HAP-1 (cell line): Measurements from ENCODE around the gene UNK.

ENCODE experiments used
- DNase-seq, 2 experiments: peaks; one replicate each; pipeline ENCODE4 v3.0.0-alpha.2; 2016 to 2020; ENCODE audit warnings: low spot score in 2 of 2
- H3K27me3 ChIP-seq: fragments of 250-450 bp; sonication (Bioruptor Pico); 2 replicates; pipeline ENCODE4 v1.5.1; 2020; ENCODE audit warnings: low read depth, mild to moderate bottlenecking, moderate library complexity
- H3K36me3 ChIP-seq: fragments of 250-450 bp; sonication (Bioruptor Pico); replicated peaks from 2 replicates; pipeline ENCODE4 v1.5.1; 2020; ENCODE audit warnings: mild to moderate bottlenecking
- H3K4me1 ChIP-seq: fragments of 250-450 bp; sonication (Bioruptor Pico); 2 replicates; pipeline ENCODE4 v1.5.1; 2020; ENCODE audit warnings: mild to moderate bottlenecking
- H3K4me3 ChIP-seq: fragments of 250-450 bp; sonication (Bioruptor Pico); 2 replicates; pipeline ENCODE4 v1.5.1; 2020; ENCODE audit warnings: mild to moderate bottlenecking, moderate library complexity
- H3K9me3 ChIP-seq: fragments of 250-450 bp; sonication (Bioruptor Pico); 2 replicates; pipeline ENCODE4 v1.5.1; 2020; ENCODE audit warnings: mild to moderate bottlenecking, moderate library complexity
- in situ Hi-C: fragments of 300-500 bp; cut with MboI; formaldehyde crosslinking; loops from 3 replicates; pipeline ENCODE4 v1.14.3; 2020; ENCODE audit warnings: low sequenced_read_pairs, inconsistent platforms, mixed read lengths

Gene UNK

DNA sequence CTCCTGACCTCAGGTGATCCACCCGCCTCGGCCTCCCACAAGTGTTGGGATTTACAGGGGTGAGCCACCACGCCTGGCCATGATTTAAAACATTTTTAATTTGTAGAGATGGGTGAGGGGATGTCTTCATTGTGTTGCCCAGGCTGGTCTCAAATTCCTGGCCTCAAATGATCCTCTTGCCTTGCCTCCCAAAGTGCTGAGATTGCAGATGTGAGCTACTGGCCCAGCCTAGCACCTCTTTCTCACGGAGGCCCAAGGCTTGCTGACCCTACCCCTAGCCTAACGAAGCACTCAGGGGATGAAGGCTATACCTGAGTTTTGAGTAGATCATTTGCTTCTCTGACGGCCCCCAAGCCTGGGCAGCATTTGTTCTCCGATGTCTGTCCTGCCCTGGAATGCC lies 26.6 kb downstream of the UNK start:
- in situ Hi-C loops, result no loop called here
- H3K9me3 ChIP-seq, result no peaks in the 10 kb centered on the region
- H3K36me3 ChIP-seq, result peaks cover 57% of the 10 kb centered on the region
- H3K27me3 ChIP-seq, result no peaks in the 10 kb centered on the region
- DNase-seq, result no peak
- H3K4me1 ChIP-seq, result no peaks in the 10 kb centered on the region; the same call in 1 of the 2 replicates
- no peak overlapping the region for H3K4me3 ChIP-seq

DNA sequence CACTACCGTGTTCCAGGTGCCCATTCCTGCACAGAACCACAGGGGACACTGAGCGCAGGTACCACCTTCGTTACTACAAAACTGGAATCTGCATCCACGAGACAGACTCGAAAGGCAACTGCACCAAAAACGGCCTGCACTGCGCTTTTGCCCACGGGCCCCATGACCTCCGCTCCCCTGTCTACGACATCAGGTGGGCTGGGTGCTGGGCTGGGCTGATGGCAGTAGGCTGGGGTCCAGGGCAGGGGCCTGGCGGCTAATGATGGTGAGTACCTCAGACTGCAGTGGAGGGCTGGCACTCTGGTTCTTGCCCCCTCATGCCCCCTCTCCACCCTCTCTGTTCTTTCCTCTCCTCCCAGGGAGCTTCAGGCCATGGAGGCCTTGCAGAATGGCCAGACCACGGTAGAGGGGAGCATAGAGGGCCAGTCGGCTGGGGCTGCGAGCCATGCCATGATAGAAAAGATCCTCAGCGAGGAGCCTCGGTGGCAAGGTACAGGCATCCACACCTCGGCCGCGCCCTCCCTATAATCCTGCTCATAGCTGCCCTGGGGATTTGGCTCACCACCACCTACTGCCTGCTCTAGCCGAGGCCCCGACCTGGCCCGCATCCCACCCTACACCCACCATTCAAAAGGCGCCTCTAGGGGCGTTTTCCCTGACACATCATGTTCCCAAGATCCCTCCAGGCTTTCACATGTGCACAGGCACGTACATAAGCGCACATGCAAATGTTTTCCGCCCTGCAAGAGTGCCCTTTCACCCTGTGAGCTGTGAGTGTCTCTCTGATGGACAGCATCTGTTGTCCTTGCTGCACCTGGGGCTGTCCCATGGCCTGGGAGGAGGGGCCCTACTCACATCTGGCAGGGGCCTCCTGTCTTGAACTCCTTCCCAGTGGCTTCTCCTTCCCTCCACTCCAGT lies 27.7 kb downstream of the UNK start:
- Histone ChIP-seq H3K4me3 (no peak overlapping the region), H3K4me1 (no peaks in the 10 kb centered on the region; the same call in 1 of the 2 replicates), H3K36me3 (peaks cover 64% of the 10 kb centered on the region), H3K9me3 (no peaks in the 10 kb centered on the region), H3K27me3 (no peaks in the 10 kb centered on the region)
- DNase-seq, result no peak
- in situ Hi-C loops, result no loop called here

DNA sequence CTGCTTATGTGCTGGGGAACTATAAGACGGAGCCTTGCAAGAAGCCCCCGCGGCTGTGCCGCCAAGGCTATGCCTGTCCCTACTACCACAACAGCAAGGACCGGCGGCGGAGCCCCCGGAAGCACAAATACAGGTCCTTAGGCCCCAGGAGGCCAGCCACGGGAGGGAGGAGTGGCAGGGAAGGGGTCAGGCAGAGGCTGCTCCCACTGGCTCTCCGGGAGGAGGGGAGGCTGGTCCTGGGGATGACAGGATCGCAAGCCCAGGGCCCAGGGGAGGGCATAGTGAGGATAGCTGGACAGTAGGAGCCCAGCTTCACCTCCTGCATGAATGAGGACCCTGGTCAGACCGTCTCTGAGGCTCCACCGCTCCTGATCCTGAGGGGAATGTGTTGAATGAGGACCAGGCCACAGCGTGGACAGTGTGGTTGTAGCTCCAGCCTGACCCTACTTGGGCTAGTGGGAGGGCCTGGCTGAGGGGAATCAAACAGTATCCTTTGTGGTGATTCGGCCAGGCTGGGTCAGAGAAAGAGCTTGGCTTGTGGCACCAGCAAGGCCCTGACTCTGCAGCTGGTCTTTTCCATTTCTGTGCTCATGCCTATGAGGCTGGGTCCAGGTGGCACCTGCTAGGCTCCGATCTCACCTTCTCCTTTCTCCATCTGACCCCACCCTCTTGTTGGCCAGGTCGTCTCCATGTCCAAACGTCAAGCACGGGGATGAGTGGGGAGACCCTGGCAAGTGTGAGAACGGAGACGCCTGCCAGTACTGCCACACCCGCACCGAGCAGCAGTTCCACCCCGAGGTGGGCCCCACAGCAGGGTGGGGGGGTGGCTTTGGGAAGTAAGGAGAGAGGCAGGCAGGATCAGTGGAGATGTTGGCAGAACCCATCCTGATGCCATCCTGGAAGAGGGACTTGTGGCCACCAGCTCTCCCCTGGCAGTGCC lies 28.7 kb downstream of the UNK start:
- Histone ChIP-seq H3K4me3 (no peak overlapping the region), H3K27me3 (no peaks in the 10 kb centered on the region), H3K9me3 (no peaks in the 10 kb centered on the region), H3K36me3 (peaks cover 70% of the 10 kb centered on the region), H3K4me1 (no peaks in the 10 kb centered on the region; the same call in 1 of the 2 replicates)
- DNase-seq, result no peak
- in situ Hi-C loops, result no loop called here

DNA sequence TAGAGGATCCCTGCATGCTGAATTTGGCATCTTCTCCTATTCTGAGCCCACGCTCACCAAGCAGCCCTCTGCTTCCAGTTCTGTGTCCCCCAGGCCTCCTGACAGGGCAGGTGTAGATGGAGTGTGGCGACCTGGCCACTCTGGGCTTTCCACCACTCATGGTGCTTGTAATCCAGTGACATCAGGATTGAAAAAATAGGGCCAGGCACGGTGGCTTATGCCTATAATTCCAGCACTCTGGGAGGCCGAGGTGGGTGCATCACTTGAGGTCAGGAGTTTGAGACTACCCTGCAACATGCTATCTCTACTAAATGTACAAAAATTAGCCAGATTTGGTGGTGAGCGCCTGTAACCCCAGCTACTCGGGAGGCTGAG lies 29.4 kb downstream of the UNK start:
- H3K27me3 ChIP-seq, result no peaks in the 10 kb centered on the region

DNA sequence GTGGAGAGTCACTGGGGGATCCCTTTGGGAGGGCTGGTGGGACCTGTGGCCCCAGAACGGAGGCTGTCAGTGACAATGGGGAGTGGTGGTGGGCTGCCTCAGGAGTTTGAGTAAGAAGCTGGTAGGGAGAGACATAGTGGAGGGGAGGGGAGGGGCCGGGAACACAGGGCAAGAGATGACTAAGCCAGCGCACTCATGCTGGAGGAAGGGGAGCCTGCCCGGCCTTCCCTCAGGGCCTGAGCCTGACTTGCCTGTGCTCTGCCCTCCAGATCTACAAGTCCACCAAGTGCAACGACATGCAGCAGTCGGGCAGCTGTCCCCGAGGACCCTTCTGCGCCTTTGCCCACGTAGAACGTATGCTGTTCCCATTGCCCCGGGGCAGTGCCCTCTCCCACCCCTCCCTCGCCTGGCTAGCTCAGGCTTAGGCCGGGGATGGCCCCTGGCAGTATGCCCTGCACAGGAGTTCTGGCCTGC lies 30.3 kb downstream of the UNK start:
- H3K27me3 ChIP-seq, result no peaks in the 10 kb centered on the region
- DNase-seq, result no peak
- no peaks in the 10 kb centered on the region for H3K4me1 ChIP-seq
- no peaks in the 10 kb centered on the region for H3K9me3 ChIP-seq
- peaks cover 82% of the 10 kb centered on the region for H3K36me3 ChIP-seq
- H3K4me3 ChIP-seq, result no peak overlapping the region
- in situ Hi-C loops, result no loop called here

More for the DNA sequence above, 29.4 kb downstream of the UNK start:
- DNase-seq, result no peak
- Histone ChIP-seq H3K9me3 (no peaks in the 10 kb centered on the region), H3K4me1 (no peaks in the 10 kb centered on the region), H3K4me3 (no peak overlapping the region), H3K36me3 (peaks cover 76% of the 10 kb centered on the region)
- in situ Hi-C loops, result no loop called here

DNA sequence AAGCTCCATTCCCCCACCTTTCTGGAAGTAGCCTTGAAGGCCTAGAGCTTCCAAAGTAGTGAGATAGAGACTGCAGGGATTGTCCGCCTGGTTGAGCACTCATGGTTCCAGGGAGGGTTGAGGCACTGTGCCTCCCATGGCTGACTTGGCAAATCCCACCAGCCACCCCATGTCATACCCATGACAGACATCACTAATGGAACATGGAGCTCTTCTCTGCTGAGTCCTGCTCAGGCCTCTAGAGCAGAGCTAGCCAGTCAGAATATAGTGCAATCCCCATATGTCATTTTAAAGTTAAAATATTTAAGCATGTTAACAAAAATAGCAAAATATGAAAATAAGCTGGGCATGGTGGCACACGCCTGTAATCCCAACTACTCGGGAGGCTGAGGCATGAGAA lies 30.8 kb downstream of the UNK start:
- Histone ChIP-seq H3K4me1 (no peaks in the 10 kb centered on the region), H3K36me3 (peaks cover 82% of the 10 kb centered on the region), H3K4me3 (no peak overlapping the region), H3K9me3 (no peaks in the 10 kb centered on the region), H3K27me3 (no peaks in the 10 kb centered on the region)
- no peak for DNase-seq
- in situ Hi-C loops, result no loop called here

DNA sequence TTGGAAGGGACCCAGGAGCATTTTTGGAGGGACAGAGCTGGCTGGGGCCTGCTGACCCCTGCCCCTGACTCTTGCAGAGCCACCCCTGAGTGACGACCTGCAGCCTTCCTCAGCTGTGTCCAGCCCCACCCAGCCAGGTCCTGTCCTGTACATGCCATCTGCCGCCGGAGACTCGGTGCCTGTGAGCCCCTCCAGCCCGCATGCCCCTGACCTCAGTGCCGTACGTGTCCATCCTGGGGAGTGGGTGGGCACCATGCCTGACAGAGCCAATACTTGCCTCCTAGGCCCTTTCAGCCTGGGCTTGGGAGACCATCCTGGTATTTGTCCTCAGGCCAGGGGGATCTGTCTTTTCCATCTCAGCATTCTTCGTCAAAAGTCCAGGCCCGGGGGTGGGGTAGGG lies 32.1 kb downstream of the UNK start:
- DNase-seq, result no peak
- Histone ChIP-seq H3K9me3 (no peaks in the 10 kb centered on the region), H3K4me1 (no peaks in the 10 kb centered on the region), H3K27me3 (no peaks in the 10 kb centered on the region), H3K4me3 (no peak overlapping the region), H3K36me3 (peaks cover 85% of the 10 kb centered on the region)
- in situ Hi-C loops, result no loop called here

DNA sequence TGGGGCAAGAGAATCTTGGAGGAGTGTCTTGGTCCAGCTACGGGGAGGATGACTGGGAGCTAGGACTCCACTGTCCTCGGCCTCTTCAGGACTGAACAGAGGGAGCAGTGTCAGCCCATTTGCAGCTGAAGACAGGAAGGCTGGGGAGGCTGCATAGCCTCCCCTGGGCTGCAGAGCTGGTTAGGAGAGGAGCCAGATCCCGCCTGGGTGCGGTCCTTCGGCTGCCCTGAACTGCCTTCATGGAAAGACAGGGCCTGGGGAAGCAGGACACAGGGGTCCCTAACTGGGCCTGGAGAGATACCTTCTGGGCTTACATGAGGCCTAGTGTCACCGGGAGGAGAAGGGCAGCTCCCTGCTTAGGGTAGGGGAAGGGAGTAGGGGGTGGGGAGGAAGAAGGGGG lies 33.0 kb downstream of the UNK start:
- DNase-seq, result no peak
- in situ Hi-C loops, result no loop called here
- peaks cover 85% of the 10 kb centered on the region for H3K36me3 ChIP-seq

DNA sequence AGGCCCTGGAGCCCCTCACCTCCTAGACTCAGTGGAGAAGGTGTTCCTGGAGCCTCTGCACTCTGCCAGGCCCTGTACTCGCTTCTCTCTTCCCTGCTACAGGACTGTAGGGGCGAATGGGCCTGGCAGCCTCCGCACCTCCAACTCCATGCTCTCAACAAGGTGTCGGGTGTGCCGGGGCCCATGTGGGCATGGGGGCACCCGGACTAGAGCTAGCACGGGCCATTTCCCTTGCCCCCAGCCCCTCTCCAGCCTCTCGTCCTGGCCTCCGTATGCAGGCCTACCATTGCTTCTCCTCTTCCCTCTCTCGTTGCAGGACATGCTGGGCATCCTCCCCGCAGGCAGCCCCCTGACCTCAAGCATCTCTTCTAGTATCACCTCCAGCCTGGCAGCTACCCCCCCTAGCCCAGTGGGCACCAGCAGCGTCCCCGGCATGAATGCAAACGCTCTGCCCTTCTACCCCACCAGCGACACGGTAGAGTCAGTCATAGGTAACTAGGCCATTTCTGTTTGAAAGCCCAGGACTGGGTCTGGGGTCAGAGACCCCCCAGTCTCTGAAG lies 33.8 kb downstream of the UNK start:
- peaks cover 82% of the 10 kb centered on the region for H3K36me3 ChIP-seq
- no peak overlapping the region for H3K4me3 ChIP-seq
- no peak for DNase-seq
- no peaks in the 10 kb centered on the region for H3K9me3 ChIP-seq
- no peaks in the 10 kb centered on the region for H3K27me3 ChIP-seq
- in situ Hi-C loops, result no loop called here
- H3K4me1 ChIP-seq, result no peaks in the 10 kb centered on the region

More for the DNA sequence above, 33.0 kb downstream of the UNK start:
- H3K27me3 ChIP-seq, result no peaks in the 10 kb centered on the region
- H3K9me3 ChIP-seq, result no peaks in the 10 kb centered on the region
- H3K4me1 ChIP-seq, result no peaks in the 10 kb centered on the region
- H3K4me3 ChIP-seq, result no peak overlapping the region

DNA sequence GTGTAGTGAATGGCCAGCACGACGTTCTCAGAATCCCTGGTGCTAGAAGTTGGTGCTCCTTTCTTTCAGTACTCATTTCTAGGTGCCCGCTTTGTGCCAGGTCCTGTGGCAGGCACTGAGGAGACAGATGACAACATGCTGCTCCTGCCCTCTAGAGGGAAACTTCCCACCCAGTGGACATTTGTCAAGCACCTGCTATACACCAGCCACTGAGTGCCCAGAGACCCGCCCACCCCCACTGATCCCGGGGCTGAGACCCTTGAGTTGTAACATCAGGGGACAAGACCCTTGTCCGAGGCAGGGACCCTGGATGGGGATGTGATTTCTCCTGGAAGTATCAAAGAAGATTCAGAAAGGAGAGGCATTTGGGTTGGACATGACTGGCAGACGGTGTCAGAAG lies 34.5 kb downstream of the UNK start:
- peaks cover 83% of the 10 kb centered on the region for H3K36me3 ChIP-seq

DNA sequence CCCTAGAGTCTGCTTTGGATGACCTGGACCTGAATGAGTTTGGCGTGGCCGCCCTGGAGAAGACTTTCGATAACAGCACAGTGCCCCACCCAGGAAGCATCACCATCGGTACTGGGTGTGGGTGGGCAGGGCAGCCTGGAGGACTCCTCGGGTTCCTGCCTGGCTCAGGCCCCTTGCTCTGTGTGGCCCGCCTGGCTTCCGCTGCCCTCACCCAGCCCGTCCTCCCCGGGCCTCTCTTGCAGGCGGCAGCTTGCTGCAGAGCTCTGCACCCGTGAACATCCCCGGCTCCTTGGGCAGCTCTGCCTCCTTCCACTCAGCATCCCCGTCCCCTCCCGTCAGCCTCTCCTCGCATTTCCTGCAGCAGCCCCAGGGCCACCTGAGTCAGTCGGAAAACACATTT lies 35.1 kb downstream of the UNK start:
- DNase-seq, result no peak
- Histone ChIP-seq H3K27me3 (no peaks in the 10 kb centered on the region), H3K9me3 (no peaks in the 10 kb centered on the region), H3K4me3 (no peak overlapping the region), H3K4me1 (no peaks in the 10 kb centered on the region), H3K36me3 (peaks cover 85% of the 10 kb centered on the region)
- in situ Hi-C loops, result no loop called here

More for the DNA sequence above, 34.5 kb downstream of the UNK start:
- in situ Hi-C loops, result no loop called here
- no peaks in the 10 kb centered on the region for H3K27me3 ChIP-seq
- H3K4me1 ChIP-seq, result no peaks in the 10 kb centered on the region
- H3K9me3 ChIP-seq, result no peaks in the 10 kb centered on the region
- no peak for DNase-seq
- no peak overlapping the region for H3K4me3 ChIP-seq

DNA sequence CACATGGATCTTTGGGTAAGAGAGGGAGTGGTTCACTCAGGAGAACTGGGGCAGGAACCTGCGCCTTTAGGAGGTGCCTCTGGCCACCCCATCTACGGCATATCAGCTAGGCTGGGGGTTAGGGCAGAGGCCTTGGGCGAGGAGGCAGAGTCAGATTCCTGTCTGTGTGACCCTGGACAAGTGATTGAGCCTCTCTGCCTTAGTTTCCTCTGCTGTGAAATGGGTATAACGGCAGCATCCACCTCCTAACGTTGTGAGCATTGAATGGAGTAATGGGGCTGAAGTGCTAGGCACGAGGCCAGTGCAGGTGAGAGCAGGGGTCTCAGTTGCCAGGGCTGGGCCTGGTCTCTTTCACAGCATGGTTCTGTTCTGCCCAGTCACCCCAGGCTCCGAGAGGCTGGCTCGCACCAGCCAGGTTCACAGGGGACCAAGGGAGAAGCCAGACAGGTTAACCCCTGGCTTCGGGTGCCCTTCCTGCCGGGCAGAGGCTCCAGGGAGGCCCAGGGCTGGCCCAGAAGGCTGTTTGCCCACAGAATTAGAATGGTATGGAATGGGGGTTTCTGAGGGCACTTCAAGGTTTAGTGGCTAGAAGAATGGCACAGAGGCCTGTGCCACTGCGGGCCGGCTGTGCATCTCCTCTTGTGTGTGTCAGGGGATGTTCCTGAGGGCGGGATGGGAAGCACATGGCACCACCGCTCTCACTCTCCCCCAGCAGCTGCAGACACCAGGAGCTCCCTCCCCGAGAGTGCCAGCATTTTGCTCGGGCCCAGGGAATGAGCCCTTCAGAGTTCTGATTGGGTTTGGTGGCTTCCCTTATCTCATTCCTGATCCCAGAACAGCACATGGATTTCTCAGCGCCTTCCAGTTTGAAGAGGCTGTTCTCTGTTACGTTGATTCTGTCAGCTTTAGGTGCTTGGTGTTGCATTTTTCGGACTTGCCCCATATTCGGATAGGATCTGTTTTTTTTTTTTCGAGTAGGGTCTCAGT lies 35.8 kb downstream of the UNK start:
- Histone ChIP-seq H3K36me3 (peaks cover 79% of the 10 kb centered on the region), H3K27me3 (no peaks in the 10 kb centered on the region), H3K4me3 (no peak overlapping the region), H3K4me1 (no peaks in the 10 kb centered on the region), H3K9me3 (no peaks in the 10 kb centered on the region)
- in situ Hi-C loops, result no loop called here
- no peak for DNase-seq

DNA sequence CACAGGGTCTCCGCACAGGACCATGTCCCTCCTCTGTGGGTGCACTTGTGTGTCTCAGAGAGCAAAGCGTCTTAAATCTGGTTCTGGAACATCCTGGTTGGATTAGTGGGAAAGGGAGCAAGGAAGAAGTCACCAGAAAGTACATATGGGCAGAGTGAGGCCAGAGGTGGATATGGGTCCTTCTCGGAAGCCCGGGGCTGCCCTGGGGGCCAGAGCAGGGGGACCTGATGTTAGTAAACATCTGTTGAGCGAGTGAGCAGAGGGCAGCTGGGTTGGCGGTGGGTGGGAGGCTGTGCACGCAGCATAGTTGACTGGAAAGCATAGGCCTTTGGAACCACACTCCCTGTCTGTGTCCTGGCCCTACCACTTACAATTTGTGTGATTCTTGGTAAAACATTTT lies 36.9 kb downstream of the UNK start:
- no peaks in the 10 kb centered on the region for H3K9me3 ChIP-seq
- DNase-seq, result no peak
- no peaks in the 10 kb centered on the region for H3K4me1 ChIP-seq
- in situ Hi-C loops, result no loop called here
- H3K27me3 ChIP-seq, result no peaks in the 10 kb centered on the region
- peaks cover 71% of the 10 kb centered on the region for H3K36me3 ChIP-seq
- H3K4me3 ChIP-seq, result no peak overlapping the region
